ENCODE measurements around the gene ZNF22.

Gene ZNF22

DNA sequence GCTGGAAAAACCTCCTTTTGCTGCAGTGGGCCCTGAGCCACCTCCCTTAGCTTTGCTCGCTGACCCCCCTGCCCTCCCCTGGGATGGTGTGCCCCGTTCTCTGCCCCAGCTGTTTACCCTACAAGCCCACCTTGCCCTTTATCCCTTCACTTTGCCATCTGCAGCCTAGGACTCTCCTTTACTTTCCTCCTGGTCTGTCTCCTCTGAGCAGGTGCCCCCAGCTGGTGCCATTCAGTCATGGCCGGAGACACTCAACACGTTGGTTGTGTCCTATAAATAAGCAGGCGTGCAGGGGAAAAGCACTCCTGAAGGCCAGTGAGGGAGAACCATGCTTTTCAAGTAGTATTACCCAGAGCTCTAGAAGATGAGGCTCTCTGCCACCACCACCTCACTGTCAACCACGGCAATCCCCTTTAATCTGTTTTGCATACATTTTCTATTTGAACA is 35.0 kb upstream of the ZNF22 start:
- DNase-seq, result no peak

DNA sequence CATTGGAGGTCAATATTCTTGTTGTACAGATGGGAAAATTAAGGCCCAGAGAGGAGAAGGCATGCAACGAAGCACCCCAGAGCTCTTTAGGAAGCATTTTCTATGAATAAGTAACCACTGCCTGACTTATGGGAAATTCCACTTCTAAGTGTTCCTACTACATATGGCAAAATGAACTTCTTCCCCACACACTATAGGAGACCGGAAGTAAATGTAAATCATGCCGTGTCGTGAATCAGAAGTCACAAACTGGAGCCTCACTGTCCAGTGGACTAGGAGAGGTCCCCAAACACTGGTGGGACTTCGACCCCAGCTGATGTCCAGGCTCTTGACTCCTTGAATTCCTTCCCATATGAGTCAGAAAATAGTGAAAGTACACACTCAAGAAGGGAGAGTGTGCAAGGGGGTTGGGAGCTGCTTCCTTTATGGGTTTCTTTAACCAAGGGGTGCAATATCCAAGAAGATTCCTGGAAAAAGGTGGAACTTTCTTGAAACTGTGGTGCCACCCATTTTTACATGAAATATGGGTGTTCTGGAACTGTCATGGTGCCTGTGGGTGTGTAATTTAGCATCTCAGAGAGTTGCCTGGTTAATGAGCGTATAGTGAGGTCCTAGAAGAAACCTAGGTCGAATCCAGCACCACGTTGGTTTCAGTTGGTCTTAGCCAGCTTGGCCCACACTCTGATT is 34.5 kb upstream of the ZNF22 start:
- DNase-seq, result no peak

- DNase-seq, result no peak
These were observed 33.8 kb upstream of the ZNF22 start for GRCh38 chr10:44966816-44967509.

- no peak for DNase-seq
These were observed 33.1 kb upstream of the ZNF22 start for GRCh38 chr10:44967616-44968015.

- peak; percentile 57 for DNase-seq
These were observed 32.6 kb upstream of the ZNF22 start for GRCh38 chr10:44968091-44968490.

GRCh38 chr10:44968500-44969400 is 32.0 kb upstream of the ZNF22 start:
- peak; percentile 77 for DNase-seq

DNA sequence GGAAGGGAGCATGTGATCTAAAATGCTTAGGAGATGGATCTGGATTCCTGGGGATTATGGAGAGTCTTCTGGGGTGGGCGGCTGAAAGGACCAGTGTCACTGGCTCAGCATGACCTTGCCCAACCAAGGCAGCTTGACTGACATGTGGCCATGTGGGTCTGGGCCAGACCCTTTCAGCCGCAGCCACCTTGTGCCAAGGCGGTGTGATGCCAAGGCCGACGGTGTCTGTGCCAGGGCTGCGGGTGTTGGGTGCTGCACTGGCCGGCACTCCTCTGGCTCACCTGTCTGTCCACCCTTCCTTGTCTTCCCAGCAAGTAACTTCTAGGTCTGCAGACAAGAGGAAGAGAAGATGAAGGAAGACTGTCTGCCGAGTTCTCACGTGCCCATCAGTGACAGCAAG is 30.9 kb upstream of the ZNF22 start:
- no peak for DNase-seq

DNA sequence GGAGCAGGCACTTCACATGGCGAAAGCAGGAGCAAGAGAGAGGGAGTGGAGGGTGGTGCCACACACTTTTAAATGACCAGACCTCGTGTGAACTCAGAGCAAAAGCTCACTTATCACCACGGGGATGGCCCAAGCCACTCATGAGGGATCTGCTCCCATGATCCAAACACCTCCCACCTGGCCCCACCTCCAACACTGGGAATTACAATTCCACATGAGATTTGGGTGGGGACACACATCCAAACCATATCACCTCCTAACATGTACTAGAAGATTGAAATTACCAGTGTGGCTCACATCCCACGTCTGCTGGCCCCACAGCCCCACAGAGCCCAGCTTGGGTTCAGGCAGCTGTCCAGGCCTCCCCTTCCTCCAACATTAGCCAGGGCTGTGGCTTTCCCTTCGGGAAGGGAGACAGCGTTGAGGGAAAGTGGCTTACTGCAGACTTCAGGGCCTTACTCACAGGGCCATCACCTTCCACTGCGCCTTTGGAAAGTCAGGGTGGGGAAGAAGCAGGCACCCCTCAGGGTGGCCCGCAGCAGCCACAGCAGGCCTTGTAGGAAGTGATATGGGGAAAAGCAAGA is 29.8 kb upstream of the ZNF22 start:
- DNase-seq, result no peak

DNA sequence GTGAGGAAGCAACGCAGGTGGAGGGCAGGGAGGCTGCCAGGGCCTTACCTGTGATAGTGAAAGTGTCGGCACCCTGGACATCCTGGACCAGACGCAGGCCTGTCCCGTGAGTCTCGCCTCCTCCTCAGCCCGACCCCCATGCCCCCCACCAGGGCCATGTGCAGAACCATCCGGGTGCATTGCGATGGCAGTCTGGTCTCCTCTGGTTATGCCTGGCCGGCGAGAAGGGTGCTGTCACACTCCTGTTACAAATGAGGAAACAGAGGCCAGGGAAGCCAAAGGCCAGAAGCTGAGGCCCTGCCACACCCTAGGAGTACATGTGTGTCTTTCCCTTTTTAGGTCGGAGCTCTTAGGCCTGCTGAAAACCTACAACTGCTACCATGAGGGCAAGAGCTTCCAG is 29.3 kb upstream of the ZNF22 start:
- DNase-seq, result no peak

DNA sequence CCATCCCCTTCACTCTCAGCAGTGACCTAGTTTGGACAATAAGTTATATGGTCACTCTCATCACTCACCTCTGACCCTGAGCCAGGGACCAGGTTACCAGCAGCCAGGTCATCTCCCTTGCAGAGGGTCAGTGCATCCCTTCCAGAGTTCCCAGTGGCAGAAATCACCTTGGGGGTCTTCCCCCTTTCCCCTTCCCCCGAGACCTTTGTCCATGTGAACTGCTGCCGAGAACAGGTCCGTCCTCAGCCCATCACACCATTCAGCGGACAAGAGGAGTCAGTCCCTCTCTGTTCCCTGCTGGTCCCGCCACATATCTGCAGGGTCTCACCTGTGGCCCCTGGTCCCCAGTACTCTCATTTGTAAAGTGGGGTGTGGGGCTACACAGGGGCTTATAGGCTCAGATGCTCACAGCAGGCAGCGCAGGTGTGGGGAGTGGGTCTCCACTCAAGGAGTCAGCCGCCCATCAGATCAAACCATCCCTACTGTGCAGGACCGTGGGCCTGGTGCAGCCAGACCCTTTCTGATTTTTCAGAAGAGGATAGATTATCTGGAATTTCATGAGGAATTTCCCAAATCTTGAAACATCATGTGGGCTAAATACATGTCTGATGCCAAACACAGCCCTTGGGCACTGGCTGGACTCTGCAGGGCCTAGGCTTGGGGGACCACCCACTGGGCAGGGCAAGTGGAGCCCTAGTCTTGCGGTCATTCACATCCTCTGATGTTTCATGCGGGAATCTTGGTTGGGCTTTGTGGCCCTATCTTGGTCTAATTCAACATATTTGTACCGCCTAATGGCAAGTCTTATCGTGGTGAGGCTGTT is 28.6 kb upstream of the ZNF22 start:
- DNase-seq, result no peak

DNA sequence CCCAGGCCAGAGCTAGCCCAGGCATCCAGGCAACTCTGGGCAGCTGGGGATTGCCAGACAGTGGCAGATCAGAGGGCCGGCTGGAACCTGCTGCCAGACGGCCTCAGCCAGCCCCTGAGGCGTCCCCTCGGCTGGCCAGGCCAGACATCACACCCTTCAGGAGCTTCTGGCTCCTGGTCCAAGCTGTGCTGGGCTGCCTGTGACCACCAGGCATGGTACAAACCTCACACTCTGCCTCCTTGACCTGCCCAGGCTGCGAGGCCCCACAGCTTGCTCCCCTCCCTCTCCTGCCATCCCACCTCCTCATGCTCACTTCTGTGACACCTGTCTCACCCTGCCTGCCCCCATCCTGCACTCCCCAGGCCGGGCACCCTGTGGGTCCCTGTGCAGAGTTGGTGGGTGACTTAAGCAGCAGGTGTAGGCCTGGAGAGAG is 27.8 kb upstream of the ZNF22 start:
- no peak for DNase-seq

DNA sequence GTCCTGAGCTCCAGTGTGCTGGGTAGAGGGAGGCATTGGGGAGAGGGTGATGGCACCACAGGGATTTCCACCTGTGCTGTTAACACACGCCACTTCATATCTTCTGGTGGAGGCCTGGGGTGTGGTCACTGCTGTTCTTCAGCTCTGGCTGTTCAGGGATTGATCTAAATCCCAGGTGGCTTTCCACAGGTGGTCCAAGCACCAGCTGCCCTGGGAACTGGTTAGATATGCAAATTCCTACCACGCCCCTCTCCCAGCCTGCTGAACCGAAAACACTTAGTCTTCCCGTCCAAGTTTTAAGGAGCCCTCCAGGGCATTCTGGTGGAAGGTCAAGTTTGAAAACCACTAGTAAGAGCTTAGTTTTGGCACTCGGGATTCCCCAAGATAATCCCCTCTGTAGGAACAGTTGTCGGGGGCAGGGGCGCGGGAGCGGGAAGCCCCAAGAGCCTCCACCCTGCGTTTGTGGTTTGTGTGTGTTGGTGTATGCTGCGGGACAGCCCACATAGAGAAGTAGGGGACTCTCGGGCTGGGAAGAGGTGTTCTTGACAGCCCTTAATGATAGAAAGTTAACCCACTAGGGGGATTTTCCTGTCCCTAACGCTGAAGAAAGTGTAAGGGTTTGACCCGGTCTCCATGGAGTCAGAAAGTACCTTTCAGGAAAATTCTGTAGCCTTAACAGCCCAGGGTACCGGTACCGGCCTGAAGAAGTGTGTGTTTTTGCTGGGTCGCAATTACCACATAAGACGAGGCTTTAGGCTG is 27.2 kb upstream of the ZNF22 start:
- DNase-seq, result no peak

GRCh38 chr10:44974082-44974627 is 26.6 kb upstream of the ZNF22 start:
- no peak for DNase-seq

DNA sequence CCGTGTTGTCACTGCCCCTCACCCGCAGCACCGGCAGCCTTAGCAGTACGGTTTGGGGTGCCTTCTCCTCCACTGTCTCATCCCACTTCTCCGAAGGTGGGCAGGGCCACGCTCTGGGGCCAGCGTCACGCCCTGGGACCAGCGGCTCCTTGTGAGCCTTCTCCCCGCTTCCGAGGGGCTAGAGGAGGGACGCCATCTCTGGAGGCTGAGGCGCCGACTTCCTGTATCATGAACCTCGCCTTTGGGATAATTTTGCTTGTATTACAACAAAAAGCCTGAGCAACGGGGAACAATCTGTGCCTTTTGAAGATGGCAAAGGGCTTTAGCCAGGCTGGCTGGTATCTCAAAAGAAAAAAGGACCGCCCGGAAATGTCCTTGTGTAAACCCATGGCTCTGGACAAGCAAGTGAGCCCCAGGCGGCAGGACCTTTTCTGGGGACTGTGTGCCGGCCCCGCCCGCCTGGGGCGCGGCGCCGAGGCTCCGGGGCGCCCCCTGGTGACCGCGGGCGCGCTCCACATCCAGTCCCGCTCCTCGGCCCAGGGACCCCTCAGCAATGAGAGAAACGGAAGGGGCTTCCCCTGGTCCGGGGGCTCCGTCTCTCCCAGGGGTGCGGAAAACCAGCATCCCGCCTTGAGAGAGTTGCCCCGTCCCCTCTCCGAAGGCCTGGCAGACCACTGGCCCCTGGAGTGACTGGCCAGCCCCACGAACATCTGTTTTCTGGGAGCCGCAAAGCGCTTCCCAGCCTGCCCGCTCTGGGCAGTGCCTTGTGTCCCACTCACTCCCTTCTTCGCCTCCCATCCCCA is 25.9 kb upstream of the ZNF22 start:
- DNase-seq, result peak; percentile 43

GRCh38 chr10:44975431-44976331 is 25.0 kb upstream of the ZNF22 start:
- no peak for DNase-seq

- DNase-seq, result no peak
These were observed 24.1 kb upstream of the ZNF22 start for GRCh38 chr10:44976352-44977198.

DNA sequence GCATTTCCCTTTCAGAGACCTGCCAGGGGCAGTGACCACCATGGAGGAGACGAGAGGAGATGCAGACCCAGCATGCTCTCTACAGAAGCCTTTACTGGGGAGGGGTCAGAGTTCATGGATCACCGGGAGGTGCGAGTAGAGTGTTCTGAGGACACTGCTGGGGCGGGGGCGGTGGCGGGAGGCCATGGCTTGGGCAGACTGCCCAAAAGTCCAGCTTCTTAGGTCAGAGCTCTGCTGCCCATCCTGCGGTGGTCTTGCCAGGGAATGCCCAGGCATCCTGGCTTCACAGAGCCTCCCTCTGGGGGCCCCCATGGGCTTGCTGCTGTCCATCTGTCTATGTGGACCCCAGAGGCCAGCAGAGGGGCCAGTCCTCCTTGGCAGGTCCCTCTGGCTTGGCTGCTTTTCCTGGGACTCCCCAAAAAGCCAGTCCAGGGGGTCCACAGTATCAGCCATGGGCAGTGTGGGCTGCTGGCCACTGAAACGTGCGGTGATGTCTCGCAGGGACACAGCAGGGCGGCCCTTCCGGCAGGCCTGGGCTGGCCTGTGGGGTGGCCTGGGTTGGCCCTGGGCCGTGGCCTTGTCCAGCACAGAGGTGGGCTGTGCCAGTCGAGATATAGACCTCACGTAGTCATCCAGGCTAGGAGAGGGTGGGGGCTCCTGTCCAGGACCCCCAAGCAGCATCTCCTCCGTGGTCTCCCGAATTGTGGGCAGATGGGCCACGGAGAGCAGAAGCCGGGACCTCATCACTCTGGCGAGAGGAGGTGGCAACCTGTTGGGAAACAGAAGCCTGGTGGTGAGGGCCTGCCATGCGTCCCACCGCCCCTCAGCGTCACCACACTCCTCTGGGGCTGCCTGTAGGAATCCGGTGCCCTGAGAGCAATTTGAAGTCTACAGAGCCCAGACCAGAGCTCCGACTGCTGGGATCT is 23.2 kb upstream of the ZNF22 start:
- DNase-seq, result no peak
